Liver (tissue), 9 donors: Measurements from ENCODE around the gene KIAA0825. TPM values are rescaled to one million over a fixed set of nuclear protein-coding genes. Genes with fewer than 3 reads are reported as not detected.
A peak's percentile ranks its signal among the peaks of the same experiment; 100 is the strongest.
"Not testable (repeated sequence)": the region's sequence is repeated elsewhere in the genome, so short reads cannot be mapped to it uniquely, and the experiment has no call there.

Experiments
- DNase-seq: peaks from one replicate; pipeline ENCODE4 v3.0.0-alpha.2; 2017; ENCODE audit warnings: low spot score
- H3K27ac ChIP-seq, 2 donors: one replicate each; pipeline ENCODE4 v1.7.0; 2013; ENCODE audit warnings: inconsistent platforms in 2 of 2, low read length in 2 of 2, control low read depth in 1 of 2, low read depth in 1 of 2, mild to moderate bottlenecking in 1 of 2
- H3K27me3 ChIP-seq, 4 donors: one replicate each; pipeline versions ENCODE4 v1.6.1 to v1.7.0; 2013; ENCODE audit warnings: low read length in 3 of 4, inconsistent platforms in 1 of 4, mild to moderate bottlenecking in 1 of 4, moderate library complexity in 1 of 4; ENCODE audit not compliant: control insufficient read depth in 4 of 4, insufficient read depth in 4 of 4
- H3K36me3 ChIP-seq, 4 donors: one replicate each; pipeline versions ENCODE4 v1.6.1 to v1.7.0; 2013; ENCODE audit warnings: low read length in 3 of 4, mild to moderate bottlenecking in 3 of 4, low read depth in 1 of 4, moderate library complexity in 1 of 4; ENCODE audit not compliant: control insufficient read depth in 4 of 4, insufficient read depth in 3 of 4
- H3K4me1 ChIP-seq, 4 donors: one replicate each; pipeline versions ENCODE4 v1.6.1 to v1.7.0; 2013; ENCODE audit warnings: low read length in 3 of 4, mild to moderate bottlenecking in 3 of 4, moderate library complexity in 1 of 4; ENCODE audit not compliant: control insufficient read depth in 4 of 4, insufficient read depth in 4 of 4
- H3K4me3 ChIP-seq, 3 donors: one replicate each; pipeline versions ENCODE4 v1.6.1 to v1.7.0; 2013; ENCODE audit warnings: low read length in 3 of 3, control low read depth in 1 of 3, low read depth in 1 of 3, mild to moderate bottlenecking in 1 of 3
- H3K9ac ChIP-seq, 2 donors: one replicate each; pipeline ENCODE4 v1.7.0; 2013; ENCODE audit warnings: low read length in 2 of 2, mild to moderate bottlenecking in 2 of 2, moderate library complexity in 2 of 2, control low read depth in 1 of 2, low read depth in 1 of 2
- H3K9me3 ChIP-seq, 4 donors: one replicate each; pipeline versions ENCODE4 v1.6.1 to v1.7.0; 2013; ENCODE audit warnings: low read length in 3 of 4; ENCODE audit not compliant: control insufficient read depth in 4 of 4
- ATF3 ChIP-seq: IDR thresholded peaks from 2 replicates; pipeline ENCODE4 v1.6.1; 2016; ENCODE audit warnings: antibody characterized with exemption
- EGR1 ChIP-seq, 2 donors: IDR thresholded peaks; 2 replicates each; pipeline ENCODE4 v1.6.1; 2016 to 2018; ENCODE audit warnings: antibody characterized with exemption in 2 of 2, low read depth in 2 of 2
- FOXA2 ChIP-seq: IDR thresholded peaks from 2 replicates; pipeline ENCODE4 v1.6.1; 2016; ENCODE audit warnings: antibody characterized with exemption
- GABPA ChIP-seq, 2 donors: IDR thresholded peaks in 1 of 2; conservative IDR thresholded peaks in 1 of 2; 2 replicates each; pipeline ENCODE4 v1.6.1; 2016; ENCODE audit warnings: antibody characterized with exemption in 2 of 2, mild to moderate bottlenecking in 1 of 2, moderate library complexity in 1 of 2
- HNF4A ChIP-seq, 2 donors: conservative IDR thresholded peaks; 2 replicates each; pipeline ENCODE4 v1.6.1; 2016; ENCODE audit warnings: antibody characterized with exemption in 2 of 2, mild to moderate bottlenecking in 2 of 2
- HNF4G ChIP-seq: IDR thresholded peaks from 2 replicates; pipeline ENCODE4 v1.6.1; 2016; ENCODE audit warnings: antibody characterized with exemption
- JUND ChIP-seq, 2 donors: IDR thresholded peaks; 2 replicates each; pipeline ENCODE4 v1.6.1; 2016; ENCODE audit warnings: antibody characterized with exemption in 2 of 2
- RAD21 ChIP-seq, 2 donors: IDR thresholded peaks; 2 replicates each; pipeline ENCODE4 v1.6.1; 2016; ENCODE audit warnings: antibody characterized with exemption in 2 of 2, mild to moderate bottlenecking in 2 of 2
- SP1 ChIP-seq: IDR thresholded peaks from 2 replicates; pipeline ENCODE4 v1.6.1; 2018; ENCODE audit warnings: antibody characterized with exemption, mild to moderate bottlenecking
- YY1 ChIP-seq: IDR thresholded peaks from 2 replicates; pipeline ENCODE4 v1.6.1; 2016; ENCODE audit warnings: antibody characterized with exemption, mild to moderate bottlenecking
- WGBS: extraction: QIAGEN DNeasy Blood & Tissue Kit; methylation state at CpG from one replicate; pipeline ENCODE4 v1.1.7; 2013; 5-methylcytosine and 5-hydroxymethylcytosine counted together
- polyA plus RNA-seq, 2 donors: library from polyadenylated mRNA; stranded (reverse) in 1 of 2; unstranded in 1 of 2; fragments of 200-250 nt in 1 of 2; fragments of >200 nt in 1 of 2; fragmentation: Nextera tagmentation in 1 of 2; extraction: Ambion mirVana in 1 of 2; gene quantifications; one replicate each; pipeline versions ENCODE4 v1.2.1 to v1.2.3, GENCODE V29; 2013 to 2015
- total RNA-seq, 2 donors: library from RNA; depleted of rRNA; stranded (reverse); fragments of >200 nt; gene quantifications; one replicate each; pipeline ENCODE4 v1.2.3, GENCODE V29; 2014
- TF ChIP-seq, protein P1 (sequence below): fragments of 150-350 bp; IDR thresholded peaks from 2 replicates; pipeline ENCODE4 v1.5.1; 2017; ENCODE audit warnings: improper control_type of control experiment, low read depth, low read length; ENCODE audit not compliant: missing input control
- donor health status: healthy.
- donor health status: healthy.
- donor health status: healthy.
- donor health status: healthy.
- donor health status: healthy.

KIAA0825 gene
- total and polyA plus RNA-seq, 4 donors, result 0.25 to 3.2 (median 1.2) TPM

DNA sequence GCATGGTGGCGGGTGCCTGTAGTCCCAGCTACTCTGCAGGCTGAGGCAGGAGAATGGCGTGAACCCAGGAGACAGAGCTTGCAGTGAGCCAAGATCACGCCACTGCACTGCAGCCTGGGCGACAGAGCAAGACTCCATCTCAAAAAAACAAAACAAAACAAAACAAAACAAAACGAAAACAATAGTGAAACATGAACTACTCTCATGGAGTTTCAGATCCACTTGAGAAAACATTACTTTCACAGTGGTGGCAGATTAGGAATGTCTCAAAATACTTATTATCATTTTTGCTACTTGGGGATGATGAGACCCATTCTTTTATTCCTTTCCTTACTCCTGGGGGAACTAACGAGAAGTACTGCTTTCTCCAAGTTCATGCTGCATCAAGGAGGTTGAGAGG is 448.2 kb downstream of the KIAA0825 start:
- 90% methylated on average over 6 of the region's 6 CpGs for WGBS
- not testable (repeated sequence) for H3K27ac ChIP-seq, DNase-seq, H3K9ac ChIP-seq, H3K9me3 ChIP-seq, H3K4me3 ChIP-seq, H3K36me3 ChIP-seq, H3K27me3 ChIP-seq, H3K4me1 ChIP-seq

GRCh38 chr5:94168151-94168550 is 450.3 kb downstream of the KIAA0825 start:
- H3K4me3 ChIP-seq, result no peak overlapping the region
- no peaks in the 10 kb centered on the region for H3K9me3 ChIP-seq
- TF ChIP-seq HNF4A (conservative IDR thresholded peaks at IDR 0.05) (no peak), YY1 (no peak), FOXA2 (no peak), ATF3 (no peak), RAD21 (IDR thresholded peaks at IDR 0.05) (no peak), EGR1 (IDR thresholded peaks at IDR 0.05; ENCODE audit: low read depth in 2 of 2) (no peak), JUND (IDR thresholded peaks at IDR 0.05) (no peak), HNF4G (no peak), GABPA (IDR thresholded peaks at IDR 0.05 in 1 of 2, conservative IDR thresholded peaks at IDR 0.05 in 1 of 2) (no peak)
- TF ChIP-seq, protein P1, sequence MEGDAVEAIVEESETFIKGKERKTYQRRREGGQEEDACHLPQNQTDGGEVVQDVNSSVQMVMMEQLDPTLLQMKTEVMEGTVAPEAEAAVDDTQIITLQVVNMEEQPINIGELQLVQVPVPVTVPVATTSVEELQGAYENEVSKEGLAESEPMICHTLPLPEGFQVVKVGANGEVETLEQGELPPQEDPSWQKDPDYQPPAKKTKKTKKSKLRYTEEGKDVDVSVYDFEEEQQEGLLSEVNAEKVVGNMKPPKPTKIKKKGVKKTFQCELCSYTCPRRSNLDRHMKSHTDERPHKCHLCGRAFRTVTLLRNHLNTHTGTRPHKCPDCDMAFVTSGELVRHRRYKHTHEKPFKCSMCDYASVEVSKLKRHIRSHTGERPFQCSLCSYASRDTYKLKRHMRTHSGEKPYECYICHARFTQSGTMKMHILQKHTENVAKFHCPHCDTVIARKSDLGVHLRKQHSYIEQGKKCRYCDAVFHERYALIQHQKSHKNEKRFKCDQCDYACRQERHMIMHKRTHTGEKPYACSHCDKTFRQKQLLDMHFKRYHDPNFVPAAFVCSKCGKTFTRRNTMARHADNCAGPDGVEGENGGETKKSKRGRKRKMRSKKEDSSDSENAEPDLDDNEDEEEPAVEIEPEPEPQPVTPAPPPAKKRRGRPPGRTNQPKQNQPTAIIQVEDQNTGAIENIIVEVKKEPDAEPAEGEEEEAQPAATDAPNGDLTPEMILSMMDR, result no peak
- H3K4me1 ChIP-seq, result no peaks in the 10 kb centered on the region
- no peak overlapping the region for H3K9ac ChIP-seq
- no peaks in the 10 kb centered on the region for H3K27me3 ChIP-seq
- no peaks in the 10 kb centered on the region for H3K36me3 ChIP-seq
- 86% methylated on average over 2 of the region's 2 CpGs for WGBS
- no peak for DNase-seq
- no peak overlapping the region for H3K27ac ChIP-seq

DNA sequence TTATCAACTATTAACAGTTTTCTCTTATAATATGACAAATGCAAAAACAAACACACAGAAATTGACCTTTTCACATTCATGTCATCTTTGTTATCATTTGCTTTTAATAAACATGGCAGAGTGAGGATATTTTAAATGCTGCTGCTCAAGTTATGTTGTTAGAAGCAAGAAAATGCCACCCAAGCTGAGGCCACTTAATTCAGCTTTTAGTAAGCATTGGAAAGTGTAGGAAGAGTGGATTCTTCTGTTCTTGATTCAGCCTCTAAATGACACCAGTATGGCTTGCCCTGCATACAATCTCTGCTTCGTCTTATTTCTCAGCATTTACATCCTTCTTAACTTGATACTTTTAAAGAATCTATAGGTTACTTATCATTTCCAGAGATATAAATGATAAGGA is 456.6 kb downstream of the KIAA0825 start:
- TF ChIP-seq HNF4A (conservative IDR thresholded peaks at IDR 0.05) (no peak), SP1 (no peak)
- Histone ChIP-seq H3K36me3 (no peaks in the 10 kb centered on the region), H3K4me1 (no peaks in the 10 kb centered on the region), H3K4me3 (no peak overlapping the region), H3K9ac (no peak overlapping the region), H3K9me3 (no peaks in the 10 kb centered on the region), H3K27ac (no peak overlapping the region), H3K27me3 (no peaks in the 10 kb centered on the region)
- no peak for DNase-seq
- 78% methylated on average over 1 of the region's 1 CpG for WGBS

GRCh38 chr5:94159144-94159543 is 459.3 kb downstream of the KIAA0825 start:
- Histone ChIP-seq H3K9ac (no peak overlapping the region), H3K27me3 (no peaks in the 10 kb centered on the region), H3K27ac (no peak overlapping the region), H3K4me3 (no peak overlapping the region), H3K9me3 (no peaks in the 10 kb centered on the region), H3K4me1 (no peaks in the 10 kb centered on the region), H3K36me3 (no peaks in the 10 kb centered on the region)
- TF ChIP-seq RAD21 (IDR thresholded peaks at IDR 0.05) (peak in 1 of 2 donors; percentile 10), EGR1 (IDR thresholded peaks at IDR 0.05; ENCODE audit: low read depth in 2 of 2) (no peak)
- DNase-seq, result no peak
- 85% methylated on average over 4 of the region's 4 CpGs for WGBS
